ENCODE data around the gene PDXK. TPM values are rescaled to one million over a fixed set of nuclear protein-coding genes. Genes with fewer than 3 reads are reported as not detected.
"Not testable (repeated sequence)": the region's sequence is repeated elsewhere in the genome, so short reads cannot be mapped to it uniquely, and the experiment has no call there.

Gene PDXK
- total RNA-seq, 6 experiments from 2014 or later = 154 to 160 (median 157) TPM

DNA sequence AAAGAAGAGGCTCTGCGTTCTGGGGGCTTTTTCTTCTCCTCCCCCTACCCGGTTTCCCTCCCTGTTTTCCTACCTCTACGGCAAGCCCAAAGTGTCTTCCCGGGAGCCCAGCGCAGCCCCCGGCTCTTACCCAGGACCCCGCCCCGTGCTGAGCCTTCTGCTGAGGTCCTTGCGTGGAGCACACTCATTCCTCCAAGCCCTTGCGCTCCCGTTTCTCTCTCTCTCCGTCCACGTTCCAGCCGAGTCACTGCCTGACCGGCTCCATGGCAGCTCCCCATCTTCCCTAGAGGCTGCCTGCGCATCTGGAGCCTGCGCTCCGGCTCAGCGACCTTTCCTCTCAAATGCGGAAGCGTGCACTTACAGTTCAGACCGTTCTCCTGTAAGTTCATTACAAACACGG, 24.9 kb upstream of the PDXK start:
- TF ChIP-seq, protein P1, sequence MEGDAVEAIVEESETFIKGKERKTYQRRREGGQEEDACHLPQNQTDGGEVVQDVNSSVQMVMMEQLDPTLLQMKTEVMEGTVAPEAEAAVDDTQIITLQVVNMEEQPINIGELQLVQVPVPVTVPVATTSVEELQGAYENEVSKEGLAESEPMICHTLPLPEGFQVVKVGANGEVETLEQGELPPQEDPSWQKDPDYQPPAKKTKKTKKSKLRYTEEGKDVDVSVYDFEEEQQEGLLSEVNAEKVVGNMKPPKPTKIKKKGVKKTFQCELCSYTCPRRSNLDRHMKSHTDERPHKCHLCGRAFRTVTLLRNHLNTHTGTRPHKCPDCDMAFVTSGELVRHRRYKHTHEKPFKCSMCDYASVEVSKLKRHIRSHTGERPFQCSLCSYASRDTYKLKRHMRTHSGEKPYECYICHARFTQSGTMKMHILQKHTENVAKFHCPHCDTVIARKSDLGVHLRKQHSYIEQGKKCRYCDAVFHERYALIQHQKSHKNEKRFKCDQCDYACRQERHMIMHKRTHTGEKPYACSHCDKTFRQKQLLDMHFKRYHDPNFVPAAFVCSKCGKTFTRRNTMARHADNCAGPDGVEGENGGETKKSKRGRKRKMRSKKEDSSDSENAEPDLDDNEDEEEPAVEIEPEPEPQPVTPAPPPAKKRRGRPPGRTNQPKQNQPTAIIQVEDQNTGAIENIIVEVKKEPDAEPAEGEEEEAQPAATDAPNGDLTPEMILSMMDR (IDR thresholded peaks at IDR 0.05) = no peak
- peaks cover 30% of the 10 kb centered on the region for H3K36me3 Mint-ChIP-seq (ENCODE audit: low read depth)
- no peak for DNase-seq
- H3K4me3 Mint-ChIP-seq = no peak overlapping the region
- H3K4me1 Mint-ChIP-seq (ENCODE audit: low read depth) = no peaks in the 10 kb centered on the region
- H3K27me3 Mint-ChIP-seq (ENCODE audit: insufficient read depth) = peaks cover 2% of the 10 kb centered on the region
- no peak overlapping the region for H3K27ac Mint-ChIP-seq
- no peaks in the 10 kb centered on the region for H3K9me3 Mint-ChIP-seq

DNA sequence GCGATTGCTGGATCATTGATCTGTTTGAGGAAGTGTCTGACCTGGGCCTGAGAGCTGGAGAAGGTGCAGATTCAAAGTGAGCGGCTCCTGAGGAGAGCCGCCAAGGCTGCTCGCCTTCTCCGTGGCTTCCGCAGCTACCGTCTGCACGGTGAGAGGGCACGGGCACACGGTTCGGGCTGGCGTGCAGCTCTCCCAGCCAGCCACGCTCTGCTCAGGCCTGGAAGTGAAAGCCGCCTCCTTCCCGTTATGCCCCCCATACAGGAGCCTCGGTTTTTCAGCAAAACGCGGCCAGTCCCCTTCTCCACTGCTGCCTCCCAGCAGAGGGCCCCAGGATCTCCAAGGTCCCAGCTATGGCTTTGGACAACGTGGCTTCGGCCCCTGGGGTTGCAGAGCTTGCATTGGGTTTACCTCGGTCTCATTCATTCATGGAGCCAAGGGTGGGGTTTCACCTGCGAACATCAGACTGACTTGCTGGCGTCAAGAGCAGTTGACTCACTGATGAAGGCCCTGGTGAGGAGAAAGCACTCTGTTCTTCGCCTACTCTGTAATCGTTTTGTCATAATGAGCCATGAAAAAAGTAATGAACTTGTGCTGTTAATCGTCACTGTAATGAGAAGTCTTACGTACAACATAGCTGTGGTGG, 24.4 kb upstream of the PDXK start:
- Mint-ChIP-seq H3K9me3 (no peaks in the 10 kb centered on the region), H3K27ac (no peak overlapping the region), H3K36me3 (ENCODE audit: low read depth) (peaks cover 30% of the 10 kb centered on the region), H3K4me3 (no peak overlapping the region), H3K4me1 (ENCODE audit: low read depth) (no peaks in the 10 kb centered on the region), H3K27me3 (ENCODE audit: insufficient read depth) (peaks cover 2% of the 10 kb centered on the region)
- TF ChIP-seq, protein P1 (IDR thresholded peaks at IDR 0.05) = no peak
- DNase-seq = no peak

DNA sequence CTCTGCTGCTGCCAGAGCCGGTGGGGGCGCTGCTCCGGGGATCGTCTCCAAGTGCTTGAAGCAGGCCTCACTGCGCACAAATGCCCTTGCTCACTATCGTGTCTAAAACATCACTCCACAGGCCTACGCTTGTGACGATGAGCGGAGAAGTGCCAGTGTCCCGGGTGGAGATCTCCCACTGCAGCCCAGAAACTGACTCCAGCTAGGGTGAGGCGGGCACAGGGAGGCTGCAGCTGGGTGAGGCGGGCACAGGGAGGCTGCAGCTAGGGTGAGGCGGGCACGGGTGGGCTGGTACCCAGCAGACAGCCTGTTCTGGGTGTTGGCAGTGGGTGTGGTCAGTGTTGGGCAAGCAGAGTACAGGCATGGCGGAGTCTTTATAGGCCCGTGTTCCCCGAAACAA, 22.7 kb upstream of the PDXK start:
- H3K4me1 Mint-ChIP-seq (ENCODE audit: low read depth) = no peaks in the 10 kb centered on the region
- H3K27me3 Mint-ChIP-seq (ENCODE audit: insufficient read depth) = no peaks in the 10 kb centered on the region; the same call in 1 of the 2 replicates
- no peak overlapping the region for H3K4me3 Mint-ChIP-seq
- no peak for DNase-seq
- no peak overlapping the region for H3K27ac Mint-ChIP-seq
- TF ChIP-seq, protein P1 (IDR thresholded peaks at IDR 0.05) = no peak
- peaks cover 30% of the 10 kb centered on the region for H3K36me3 Mint-ChIP-seq (ENCODE audit: low read depth)
- no peaks in the 10 kb centered on the region for H3K9me3 Mint-ChIP-seq

DNA sequence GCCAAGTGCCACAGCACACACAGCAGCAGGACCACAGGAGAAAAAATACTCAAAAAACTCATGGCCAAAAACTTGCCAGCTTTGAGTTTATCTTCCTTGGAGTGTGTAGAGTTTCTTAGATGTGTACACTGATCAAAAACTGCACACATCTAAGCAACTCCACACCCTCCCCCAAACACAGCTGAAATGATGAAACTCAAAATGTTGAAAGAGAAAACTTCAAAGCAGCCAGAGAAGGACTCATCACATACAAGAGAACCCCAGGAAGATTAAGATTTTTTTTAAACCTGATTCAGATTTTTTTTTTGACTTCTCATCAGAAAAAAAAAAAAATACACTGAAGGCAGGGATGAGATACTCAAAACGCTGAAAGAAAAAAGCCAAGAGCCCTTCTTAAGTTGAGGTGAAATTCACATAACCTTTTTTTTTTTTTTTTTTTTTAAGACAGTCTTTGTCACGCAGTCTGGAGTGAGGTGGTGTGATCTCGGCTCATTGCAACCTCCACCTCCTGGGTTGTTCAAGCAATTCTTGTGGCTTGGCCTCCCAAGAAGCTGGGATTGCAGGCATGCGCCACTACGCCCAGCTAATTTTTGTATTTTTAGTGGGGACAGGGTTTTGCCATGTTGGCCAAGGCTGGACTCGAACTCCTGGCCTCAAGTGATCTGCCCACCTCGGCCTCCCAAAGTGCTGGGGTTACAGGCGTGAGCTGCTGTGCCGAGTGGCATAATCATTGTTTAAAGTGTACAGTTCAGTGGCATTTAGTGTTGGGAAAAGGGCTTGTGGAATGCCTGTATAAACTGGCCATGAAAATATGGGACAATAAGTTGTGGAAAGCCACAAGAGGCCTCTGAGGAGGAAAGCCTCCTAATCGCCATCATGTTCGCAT, 20.9 kb upstream of the PDXK start:
- no peak overlapping the region for H3K4me3 Mint-ChIP-seq
- H3K9me3 Mint-ChIP-seq = no peaks in the 10 kb centered on the region
- H3K36me3 Mint-ChIP-seq (ENCODE audit: low read depth) = peaks cover 30% of the 10 kb centered on the region
- no peak overlapping the region for H3K27ac Mint-ChIP-seq
- DNase-seq = no peak
- peaks cover under 1% of the 10 kb centered on the region; the same call in 1 of the 2 replicates for H3K4me1 Mint-ChIP-seq (ENCODE audit: low read depth)
- TF ChIP-seq, protein P1 (IDR thresholded peaks at IDR 0.05) = no peak
- H3K27me3 Mint-ChIP-seq (ENCODE audit: insufficient read depth) = peaks cover 2% of the 10 kb centered on the region

DNA sequence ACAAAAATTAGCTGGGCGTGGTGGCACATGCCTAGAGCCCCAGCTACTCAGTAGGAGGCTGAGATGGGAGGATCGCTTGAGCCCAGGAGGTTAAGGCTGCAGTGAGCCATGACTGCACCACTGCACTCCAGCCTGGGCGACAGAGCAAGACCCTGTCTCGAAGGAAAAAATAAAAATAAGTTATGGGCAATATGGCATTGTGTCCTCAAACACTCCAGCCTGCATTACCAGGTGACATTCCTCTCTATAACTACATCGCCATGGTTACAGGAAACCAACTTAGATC, 19.5 kb upstream of the PDXK start:
- H3K9me3 Mint-ChIP-seq; H3K4me3 Mint-ChIP-seq; H3K27me3 Mint-ChIP-seq (ENCODE audit: insufficient read depth); H3K27ac Mint-ChIP-seq; H3K4me1 Mint-ChIP-seq (ENCODE audit: low read depth); DNase-seq: not testable (repeated sequence)
- peaks cover 20% of the 10 kb centered on the region for H3K36me3 Mint-ChIP-seq (ENCODE audit: low read depth)

DNA sequence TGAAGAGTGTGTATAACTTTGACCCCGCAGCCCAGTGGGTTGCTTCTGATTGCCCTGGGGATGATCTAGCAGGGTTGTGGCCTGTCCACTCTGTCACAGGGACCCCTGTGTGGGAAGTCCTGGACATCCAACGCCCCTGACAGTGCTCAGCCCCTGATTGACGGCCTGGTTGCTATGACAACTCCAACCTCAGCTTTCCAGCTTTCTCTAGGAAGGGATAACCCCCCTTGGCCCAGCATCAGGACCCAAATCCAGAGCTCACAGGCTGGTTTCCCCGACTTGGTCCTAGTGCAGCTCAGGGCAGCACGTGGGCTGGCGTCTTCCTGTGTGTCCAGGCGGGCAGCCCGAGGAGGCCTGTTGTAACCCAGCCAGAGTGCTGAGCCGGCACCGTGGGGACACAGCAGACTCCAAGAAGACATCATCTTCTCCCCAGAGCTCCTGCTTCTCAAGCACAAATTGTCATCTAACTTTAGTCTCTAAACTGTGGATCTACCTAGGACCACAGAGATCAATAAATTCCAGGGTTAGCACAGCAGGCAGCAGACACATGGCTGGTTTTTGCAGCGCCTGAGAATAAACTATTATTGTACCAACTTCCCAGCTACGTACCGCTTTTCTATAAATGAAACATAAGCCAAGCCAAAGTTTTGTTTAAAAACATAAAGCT, 18.9 kb upstream of the PDXK start:
- H3K4me3 Mint-ChIP-seq = no peak overlapping the region
- peaks cover 7% of the 10 kb centered on the region; the same call in 1 of the 2 replicates for H3K4me1 Mint-ChIP-seq (ENCODE audit: low read depth)
- H3K27ac Mint-ChIP-seq = no peak overlapping the region
- H3K36me3 Mint-ChIP-seq (ENCODE audit: low read depth) = peaks cover 17% of the 10 kb centered on the region
- no peaks in the 10 kb centered on the region for H3K9me3 Mint-ChIP-seq
- TF ChIP-seq, protein P1 (IDR thresholded peaks at IDR 0.05) = no peak
- H3K27me3 Mint-ChIP-seq (ENCODE audit: insufficient read depth) = peaks cover 2% of the 10 kb centered on the region
- DNase-seq = no peak

Measured in HFFc6 (cell line).